Activated CD4-positive, CD25-positive, alpha-beta regulatory T cell treated with anti-CD3 and anti-CD28 coated beads, Interleukin-2, amount 50 U/mL, for 24 hours (primary cell): ENCODE data around the gene LRRC39.
"Not testable (repeated sequence)": the region's sequence is repeated elsewhere in the genome, so short reads cannot be mapped to it uniquely, and the experiment has no call there.

Source experiments
- ATAC-seq, 2 donors: fragments of 150-1000 bp; cut with Tn5 transposase; one replicate each; pipeline ENCODE4 v1.10.0; 2021; ENCODE audit warnings: mild to moderate bottlenecking in 1 of 2, moderate library complexity in 1 of 2

LRRC39 gene

GRCh38 chr1:100178091-100178490 is at the start of gene LRRC39:
Gene LRRC39, minus strand, starts transcription at chr1:100178256. Its CDS starts 9,740 bp downstream, at chr1:100168516.
- ATAC-seq, result no peak

GRCh38 chr1:100222428-100222827 is 44.4 kb upstream of the LRRC39 start:
- ATAC-seq, result no peak

GRCh38 chr1:100219883-100220282 is 41.8 kb upstream of the LRRC39 start:
- ATAC-seq, result no peak

- ATAC-seq, result no peak
These were observed 41.4 kb upstream of the LRRC39 start for GRCh38 chr1:100219457-100219856.

GRCh38 chr1:100217834-100218233 is 39.8 kb upstream of the LRRC39 start:
- no peak for ATAC-seq

- ATAC-seq, result no peak
These were observed 37.0 kb upstream of the LRRC39 start for GRCh38 chr1:100215101-100215500.

- ATAC-seq, result no peak
These were observed 35.1 kb upstream of the LRRC39 start for GRCh38 chr1:100213141-100213540.

GRCh38 chr1:100206301-100206700 is 28.2 kb upstream of the LRRC39 start:
- ATAC-seq, result no peak

- not testable (repeated sequence) for ATAC-seq
These were observed 27.5 kb upstream of the LRRC39 start for GRCh38 chr1:100205593-100205992.

GRCh38 chr1:100205103-100205502 is 27.0 kb upstream of the LRRC39 start:
- ATAC-seq, result not testable (repeated sequence)

GRCh38 chr1:100202703-100203102 is 24.6 kb upstream of the LRRC39 start:
- ATAC-seq, result not testable (repeated sequence)

- ATAC-seq, result not testable (repeated sequence)
These were observed 22.0 kb upstream of the LRRC39 start for GRCh38 chr1:100200060-100200459.

- no peak for ATAC-seq
These were observed 20.5 kb upstream of the LRRC39 start for GRCh38 chr1:100198596-100198995.

- no peak for ATAC-seq
These were observed 10.6 kb upstream of the LRRC39 start for GRCh38 chr1:100188617-100189016.

- no peak for ATAC-seq
These were observed 9.9 kb upstream of the LRRC39 start for GRCh38 chr1:100187912-100188311.

- ATAC-seq, result peak; percentile 56 to 59
These were observed 6.5 kb upstream of the LRRC39 start for GRCh38 chr1:100184536-100184935.

GRCh38 chr1:100183370-100183769 is 5.3 kb upstream of the LRRC39 start:
- no peak for ATAC-seq

GRCh38 chr1:100177295-100178041 is 588 bp downstream of the LRRC39 start:
- ATAC-seq, result no peak

- no peak for ATAC-seq
These were observed 10.0 kb downstream of the LRRC39 start for GRCh38 chr1:100168051-100168450.

GRCh38 chr1:100164702-100165101 is 13.4 kb downstream of the LRRC39 start:
- no peak for ATAC-seq

- ATAC-seq, result no peak
These were observed 13.8 kb downstream of the LRRC39 start for GRCh38 chr1:100164216-100164615.

- ATAC-seq, result no peak
These were observed 15.2 kb downstream of the LRRC39 start for GRCh38 chr1:100162881-100163280.

GRCh38 chr1:100152271-100152670 is 25.8 kb downstream of the LRRC39 start:
- no peak for ATAC-seq

- ATAC-seq, result no peak
These were observed 26.4 kb downstream of the LRRC39 start for GRCh38 chr1:100151679-100152078.

- ATAC-seq, result no peak
These were observed 30.2 kb downstream of the LRRC39 start for GRCh38 chr1:100147875-100148274.
